Right ventricle myocardium superior (tissue), 1 donor: ENCODE measurements around the gene PGP. TPM values are rescaled to one million over a fixed set of nuclear protein-coding genes. Genes with fewer than 3 reads are reported as not detected.

ENCODE experiments used
- ATAC-seq: fragments of 200-7000 bp; cut with Tn5 transposase; one replicate; pipeline ENCODE4 v1.9.1; 2020; ENCODE audit warnings: mild to moderate bottlenecking; ENCODE audit not compliant: poor library complexity
- DNase-seq: peaks from one replicate; pipeline ENCODE4 v3.0.0-alpha.2; 2020
- intact Hi-C: fragments of 100-400 bp; cut with DNase I; formaldehyde crosslinking; loops from one replicate; pipeline ENCODE4 v1.11.2; 2022
- total RNA-seq: library from RNA; stranded (reverse); fragmentation: NEBNext Ultra II Directional; extraction: Animal tissue kit (Norgen Biotek cat#: 25700); gene quantifications from one replicate; pipeline ENCODE4 v1.2.1, GENCODE V29; 2021
- donor health status: DM: no; HTN: yes; CAD: no; lungs with severe emphysema.

Gene PGP
- total RNA-seq, 1 donor from 2014 or later = 34.7 TPM

DNA sequence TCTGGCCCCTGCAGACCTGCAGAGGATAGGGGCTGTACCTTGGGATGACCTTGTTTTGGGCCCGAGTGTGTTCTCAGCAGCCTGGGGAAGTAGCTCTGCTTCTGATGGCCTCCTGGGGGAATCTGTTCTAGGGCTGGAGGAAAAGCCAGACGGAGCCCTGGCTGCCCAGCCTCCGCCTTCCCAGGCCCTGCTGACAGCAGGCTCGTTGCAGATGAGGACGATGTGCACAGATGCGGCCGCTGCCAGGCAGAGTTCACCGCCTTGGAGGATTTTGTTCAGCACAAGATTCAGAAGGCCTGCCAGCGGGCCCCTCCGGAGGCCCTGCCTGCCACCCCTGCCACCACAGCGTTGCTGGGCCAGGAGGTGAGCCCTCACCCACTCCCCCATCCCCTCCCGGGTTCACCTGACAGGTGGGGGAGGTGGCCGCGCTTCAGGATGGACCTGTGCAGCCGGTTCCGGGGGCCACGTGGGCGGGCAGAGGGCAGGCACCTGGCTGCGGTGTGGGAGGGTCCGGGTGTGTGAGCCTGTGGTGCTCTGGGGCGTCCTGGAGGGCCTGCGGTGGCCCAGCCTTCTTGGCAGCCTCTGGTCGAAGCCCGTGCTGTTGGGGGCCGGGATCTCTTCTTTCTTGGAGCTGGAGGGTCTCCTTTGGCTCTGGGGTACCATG lies 13.7 kb upstream of the PGP start:
- DNase-seq (no peak), ATAC-seq (no peak)
- intact Hi-C loops = no loop called here

GRCh38 chr16:2226918-2227317 lies 12.3 kb upstream of the PGP start:
- intact Hi-C loops = no loop called here
- no peak for ATAC-seq
- no peak for DNase-seq

DNA sequence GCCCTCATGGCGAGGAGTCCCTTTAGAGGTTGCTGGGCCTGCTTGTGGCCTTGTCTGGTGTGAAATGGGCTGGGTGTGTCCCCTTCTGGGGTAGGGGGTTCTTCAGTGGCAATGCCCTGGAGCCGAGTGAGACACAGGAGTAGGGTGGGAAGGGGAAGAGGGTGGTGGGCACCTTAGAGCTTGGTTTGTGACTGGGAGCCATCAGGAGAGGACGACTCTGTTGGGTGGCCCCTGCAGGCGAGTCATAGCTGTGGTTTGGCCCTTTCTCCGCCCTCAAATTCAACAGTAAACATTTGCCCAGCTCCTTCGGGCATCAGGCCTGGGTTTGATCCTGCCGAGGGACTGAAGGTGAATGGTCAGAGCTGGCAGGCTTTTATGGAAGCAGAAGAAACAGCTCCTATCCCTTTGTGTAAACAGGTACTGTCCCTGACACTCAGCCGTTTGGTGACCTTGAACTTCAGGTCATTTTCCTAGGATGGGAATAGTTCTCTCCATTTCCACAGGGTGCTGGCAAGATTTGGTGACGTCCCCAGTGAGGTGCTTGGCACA lies 11.7 kb upstream of the PGP start:
- ATAC-seq (no peak), DNase-seq (no peak)
- intact Hi-C loops = no loop called here

DNA sequence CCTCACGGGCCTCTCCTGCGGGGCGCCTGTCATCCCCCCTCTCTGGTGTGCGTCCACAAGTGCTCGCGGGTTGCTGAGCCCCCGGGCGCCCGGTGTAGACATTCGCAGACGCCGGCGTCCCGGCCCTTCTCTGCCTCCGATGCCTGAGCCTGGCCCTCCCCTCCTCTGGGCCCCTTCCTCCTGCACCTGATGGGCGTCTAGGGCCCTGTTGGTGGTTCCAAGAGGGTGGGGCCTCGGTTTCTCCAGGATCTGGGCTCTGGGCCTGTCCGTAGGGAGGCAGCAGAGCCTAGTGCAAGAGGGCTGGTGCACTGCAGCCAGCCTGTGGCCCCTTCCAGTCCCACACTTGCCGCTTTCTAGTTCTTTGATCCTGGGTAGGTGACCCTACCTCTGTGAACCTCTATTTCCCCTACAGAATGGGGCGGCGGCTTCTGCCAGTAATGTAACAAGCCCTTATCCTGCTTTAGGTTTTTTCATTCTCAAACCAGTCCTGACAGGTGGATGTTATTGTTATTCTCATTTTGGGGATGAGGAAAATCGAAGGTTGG lies 9.4 kb upstream of the PGP start:
- intact Hi-C loops = no loop called here
- ATAC-seq (peak; percentile 45), DNase-seq (no peak)

GRCh38 chr16:2223221-2223941 lies 8.7 kb upstream of the PGP start, which contains the start of gene E4F1:
TSS of gene E4F1 (plus strand) at chr16:2223591. CDS start at chr16:2223614, 23 bp downstream.
- ATAC-seq (peak; percentile 99), DNase-seq (peak; percentile 100)
- intact Hi-C loops = no loop called here

GRCh38 chr16:2216330-2216729 lies 1.7 kb upstream of the PGP start:
- no peak for ATAC-seq
- intact Hi-C loops = no loop called here
- DNase-seq = no peak

- DNase-seq (no peak), ATAC-seq (no peak)
- intact Hi-C loops = no loop called here
Measured at GRCh38 chr16:2213817-2214718, 572 bp downstream of the PGP start.

DNA sequence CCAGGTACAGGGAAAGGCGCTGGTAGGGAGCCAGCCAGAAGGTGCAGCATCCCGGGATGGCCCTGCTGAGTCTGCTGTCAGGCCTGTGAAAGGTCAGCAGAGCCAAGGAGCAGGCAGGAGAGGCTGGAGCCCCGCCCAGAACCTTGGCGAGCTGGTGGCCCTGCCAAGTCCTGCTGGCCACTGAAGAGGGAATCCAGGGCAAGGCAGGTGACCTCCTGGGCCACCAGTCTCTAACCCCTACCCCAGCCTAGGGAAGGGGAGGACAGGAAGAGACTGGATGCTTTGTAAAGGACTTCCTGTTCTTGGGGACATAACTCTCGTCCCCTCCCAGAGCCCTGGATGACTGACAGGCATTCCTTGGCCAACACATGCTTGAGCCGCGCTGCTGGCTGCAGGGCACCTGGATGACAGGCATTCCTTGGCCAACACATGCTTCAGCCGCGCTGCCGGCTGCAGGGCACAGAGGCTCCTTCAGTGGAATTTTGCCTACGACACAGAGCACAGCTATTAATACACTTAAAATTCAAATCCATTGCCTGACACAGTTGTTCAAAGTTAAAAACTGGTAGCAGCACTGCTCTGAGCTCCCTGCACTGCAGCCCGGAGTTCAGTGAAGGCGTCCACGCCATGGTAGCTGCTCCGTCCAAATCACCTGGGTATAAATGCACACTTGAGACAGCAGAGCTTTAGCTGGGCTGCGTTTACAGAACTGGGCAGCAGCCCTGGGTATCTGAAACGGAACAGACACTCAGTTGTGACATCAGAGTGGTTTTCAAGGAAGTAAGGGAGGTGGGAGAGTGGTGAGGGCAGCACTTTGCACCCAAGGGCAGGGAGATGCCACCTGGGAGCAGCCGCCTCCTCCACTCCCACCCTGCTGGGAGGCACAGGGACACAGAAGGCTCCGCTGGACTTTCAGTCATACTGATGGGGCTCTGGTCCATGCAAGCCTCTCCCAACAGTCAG lies 2.0 kb downstream of the PGP start:
- peak; percentile 43 for ATAC-seq
- peak; percentile 82 for DNase-seq
- intact Hi-C loops = no loop called here

DNA sequence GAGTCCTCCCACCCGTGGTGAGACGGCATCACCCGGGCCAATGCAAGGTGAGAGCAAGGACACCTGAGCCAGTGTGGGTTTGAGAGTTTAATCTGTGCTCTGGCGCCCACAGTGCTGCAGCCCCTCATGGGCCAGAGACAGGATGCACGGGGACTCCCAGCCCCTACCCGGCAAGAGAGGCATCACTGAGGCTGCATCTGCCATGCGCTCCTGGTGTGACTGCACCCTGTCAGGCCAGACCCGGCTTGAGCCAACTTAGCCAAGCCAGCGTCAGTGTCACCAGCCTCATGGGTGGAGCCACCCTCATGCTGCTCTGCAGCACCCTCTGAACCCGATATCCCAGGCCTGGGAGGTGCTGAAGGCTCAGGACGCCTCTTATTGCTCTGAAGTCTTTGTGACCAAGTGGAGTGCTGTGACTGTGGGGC lies 2.7 kb downstream of the PGP start:
- intact Hi-C loops = no loop called here
- ATAC-seq = peak; percentile 1
- DNase-seq = no peak

DNA sequence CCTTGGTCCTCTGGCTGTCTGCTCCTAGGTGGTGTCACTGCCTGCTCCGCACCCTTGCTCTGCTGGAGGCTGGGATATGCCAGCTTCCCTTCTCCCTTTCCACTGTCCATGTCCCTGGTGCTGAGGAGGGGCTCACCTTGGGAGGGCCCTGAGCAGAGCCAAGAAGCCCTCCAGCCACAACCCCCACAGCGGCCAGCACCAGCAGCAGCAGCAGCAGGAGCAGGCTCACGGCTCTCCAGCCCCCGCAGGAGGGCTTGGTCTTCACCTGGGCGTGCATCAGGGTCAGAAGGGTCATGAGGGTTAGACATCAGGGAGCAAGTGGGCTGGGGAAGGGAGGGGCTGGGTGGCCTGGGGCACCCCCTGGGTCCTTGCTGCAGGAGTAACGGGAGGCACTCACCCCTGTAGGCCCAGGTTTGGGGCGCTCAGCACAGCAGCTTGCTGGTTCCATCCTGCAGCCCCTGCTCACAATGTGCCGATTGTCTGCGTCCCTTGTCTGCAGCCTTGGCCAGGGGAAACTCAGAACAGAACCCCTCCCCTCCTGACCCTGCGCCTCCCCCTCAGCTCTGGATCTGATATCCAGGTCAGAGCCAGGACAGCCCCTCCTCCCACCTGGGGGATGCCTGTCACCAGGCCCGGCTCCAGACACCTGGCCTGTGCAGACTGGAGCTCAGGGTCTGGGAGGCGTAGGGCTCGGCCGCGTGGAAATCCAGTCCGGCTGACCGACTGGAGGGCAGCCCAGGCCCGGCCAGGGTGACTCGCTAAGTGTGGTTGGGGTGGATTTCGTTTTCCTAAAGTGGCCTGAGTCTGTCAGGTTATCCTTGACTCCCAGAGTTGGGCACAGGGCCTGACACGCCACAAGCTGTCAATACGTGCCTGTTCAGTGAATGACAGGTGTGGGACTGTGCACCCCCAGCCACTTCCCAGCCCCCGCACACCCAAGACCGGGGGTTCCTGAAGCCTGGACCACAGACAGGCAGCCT lies 4.0 kb downstream of the PGP start, which contains the start of gene BRICD5:
Gene BRICD5, minus strand, starts transcription at position 478 of the 980 bp plus-strand sequence. Its CDS starts 30 bp downstream, at position 448.
- ATAC-seq (no peak), DNase-seq (no peak)
- intact Hi-C loops = no loop called here

DNA sequence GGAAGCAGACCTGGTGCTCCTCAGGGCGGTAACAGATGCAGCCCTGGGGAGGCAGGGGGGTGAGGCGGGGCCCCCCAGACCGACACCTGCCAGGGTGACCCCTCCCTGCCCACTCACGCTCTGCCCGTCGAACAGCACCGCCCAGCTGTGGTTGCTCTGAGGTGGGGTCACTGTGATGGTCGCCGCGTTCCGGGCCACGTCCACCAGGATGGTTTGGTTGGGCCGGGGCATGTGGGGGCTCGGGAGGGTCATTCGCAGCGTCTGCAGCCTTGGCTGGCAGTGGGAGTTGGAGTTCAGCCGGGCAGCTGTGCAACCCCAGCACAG lies 4.7 kb downstream of the PGP start:
- ATAC-seq = no peak
- intact Hi-C loops = no loop called here
- DNase-seq = no peak

GRCh38 chr16:2209258-2210008 lies 5.2 kb downstream of the PGP start:
- no peak for ATAC-seq
- intact Hi-C loops = no loop called here
- DNase-seq = no peak

GRCh38 chr16:2208772-2209171 lies 5.9 kb downstream of the PGP start:
- intact Hi-C loops = no loop called here

DNA sequence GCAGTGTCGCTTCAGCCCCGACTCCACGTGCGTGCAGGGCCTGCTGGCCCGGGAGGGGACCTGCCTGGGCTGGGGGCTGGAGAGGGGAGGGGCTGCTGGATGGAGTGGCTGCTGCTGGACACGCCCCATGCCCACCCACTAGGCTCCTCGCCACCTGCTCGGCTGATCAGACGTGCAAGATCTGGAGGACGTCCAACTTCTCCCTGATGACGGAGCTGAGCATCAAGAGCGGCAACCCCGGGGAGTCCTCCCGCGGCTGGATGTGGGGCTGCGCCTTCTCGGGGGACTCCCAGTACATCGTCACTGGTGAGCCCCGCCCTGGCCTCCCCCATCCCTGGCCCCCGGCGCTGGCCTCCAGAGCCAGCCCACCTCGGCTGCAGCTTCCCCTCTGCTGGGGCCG lies 6.3 kb downstream of the PGP start:
- intact Hi-C loops = no loop called here
- DNase-seq = no peak
- ATAC-seq = no peak

More at GRCh38 chr16:2208772-2209171, 5.9 kb downstream of the PGP start:
- no peak for DNase-seq
- no peak for ATAC-seq

DNA sequence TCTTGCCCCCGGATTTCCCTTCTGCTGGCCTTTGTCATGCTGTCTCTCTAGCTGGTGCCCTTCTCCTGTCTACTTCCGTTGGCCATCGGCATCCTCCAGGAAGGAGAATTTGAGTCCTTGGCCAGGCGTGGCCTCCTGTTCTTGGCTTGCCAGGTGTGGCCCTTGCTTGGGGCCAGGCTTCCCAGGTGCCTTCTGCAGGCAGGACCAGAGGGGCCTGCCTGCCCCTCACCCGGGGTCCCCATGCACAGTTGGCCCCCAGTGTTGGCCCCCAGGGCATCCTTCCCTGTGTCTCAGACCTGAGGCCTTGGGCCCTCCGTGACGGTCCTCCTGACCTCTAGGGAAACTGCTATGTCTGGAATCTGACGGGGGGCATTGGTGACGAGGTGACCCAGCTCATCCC lies 6.8 kb downstream of the PGP start:
- ATAC-seq = no peak
- DNase-seq = no peak
- intact Hi-C loops = no loop called here
